Muscle of arm (tissue), 12 donors: ENCODE data around the gene DBNDD1. TPM values are rescaled to one million over a fixed set of nuclear protein-coding genes. Genes with fewer than 3 reads are reported as not detected.

ENCODE experiments used
- DNase-seq: peaks from one replicate; pipeline ENCODE4 v3.0.0-alpha.2; 2013
- polyA plus RNA-seq, 12 donors: library from polyadenylated mRNA; unstranded; fragments of 120-200 nt; gene quantifications; one replicate each; pipeline ENCODE4 v1.2.1, GENCODE V29; 2013; ENCODE audit not compliant: insufficient read length in 12 of 12

Gene DBNDD1
- polyA plus RNA-seq, 12 donors: 5.1 to 13.4 (median 8.9) TPM; not detected in 1

- no peak for DNase-seq
Observed at GRCh38 chr16:89964201-89964600, 55.1 kb downstream of the DBNDD1 start.

DNA sequence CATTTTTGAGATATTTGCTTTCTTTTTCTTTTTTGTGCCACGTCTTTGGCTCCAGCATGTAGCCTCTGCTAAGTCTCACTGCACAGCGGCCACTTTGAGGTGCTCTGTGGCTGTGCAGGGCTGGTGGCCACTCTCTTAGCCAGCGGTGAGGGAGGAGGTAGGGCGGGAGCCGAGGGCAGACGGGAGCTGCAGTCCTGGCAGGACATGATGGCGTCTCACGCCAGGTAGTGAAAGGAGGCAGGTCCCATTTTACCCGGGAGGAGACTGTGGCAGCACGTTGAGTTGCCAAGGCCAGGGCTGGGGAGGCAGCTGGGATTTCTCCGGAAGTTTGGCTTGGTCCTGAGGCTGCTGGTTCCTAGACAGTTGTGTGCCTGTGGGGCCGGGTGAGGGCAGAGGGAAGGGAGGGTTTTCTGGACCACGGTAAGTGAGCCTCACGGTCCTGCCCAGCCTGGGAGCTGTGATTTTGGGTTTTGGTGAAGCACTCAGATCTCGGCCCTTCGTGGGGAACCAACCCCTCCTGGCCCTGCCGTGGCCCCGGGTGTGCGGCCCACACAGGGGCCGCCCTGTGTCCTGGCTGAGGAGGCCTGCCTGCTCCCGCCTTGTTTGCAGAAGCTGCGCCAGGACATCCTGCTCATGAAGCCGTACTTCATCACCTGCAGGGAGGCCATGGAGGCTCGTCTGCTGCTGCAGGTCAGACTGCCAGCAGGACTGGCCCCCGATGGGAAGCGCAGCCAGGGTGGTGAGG lies 56.3 kb downstream of the DBNDD1 start:
- no peak for DNase-seq

DNA sequence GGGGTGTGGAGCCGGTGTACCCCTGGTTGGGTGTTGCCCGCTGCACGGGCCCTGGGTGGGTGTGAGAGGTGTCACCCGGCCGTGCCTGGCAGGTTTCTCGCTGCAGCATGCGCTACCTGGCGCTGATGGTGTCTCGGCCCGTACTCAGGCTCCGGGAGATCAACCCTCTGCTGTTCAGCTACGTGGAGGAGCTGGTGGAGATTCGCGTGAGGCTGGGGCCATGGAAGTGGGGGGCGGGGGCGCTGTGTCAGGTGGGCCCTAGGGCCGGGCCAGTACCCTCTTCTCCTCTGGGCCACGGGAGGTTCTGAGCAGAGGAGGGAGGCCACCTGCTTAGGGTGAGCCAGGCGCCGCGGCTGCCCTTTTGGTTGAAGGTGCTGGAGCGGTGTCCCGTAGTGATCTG lies 57.3 kb downstream of the DBNDD1 start:
- DNase-seq: no peak

GRCh38 chr16:89960966-89961365 lies 58.3 kb downstream of the DBNDD1 start:
- no peak for DNase-seq

- DNase-seq: no peak
Observed at GRCh38 chr16:89958596-89958995, 60.7 kb downstream of the DBNDD1 start.

DNA sequence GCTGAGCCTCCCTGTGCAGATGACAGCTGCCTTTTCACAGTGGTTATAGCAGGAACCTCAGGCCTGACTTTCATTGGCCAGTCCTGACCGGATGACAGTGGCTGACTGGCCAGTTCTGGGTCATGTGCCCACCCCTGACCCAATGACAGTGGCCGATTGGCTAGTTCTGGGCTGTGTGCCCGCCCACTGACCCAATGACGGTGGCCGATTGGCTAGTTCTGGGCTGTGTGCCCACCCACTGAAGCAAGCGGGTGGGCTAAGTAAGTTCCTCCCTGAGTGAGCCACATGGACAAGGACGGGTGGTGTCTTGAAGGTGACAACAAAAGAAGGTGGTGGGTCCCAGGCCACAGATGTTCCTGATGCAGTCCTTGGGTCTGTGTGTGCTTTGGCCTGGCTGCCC lies 61.2 kb downstream of the DBNDD1 start:
- no peak for DNase-seq

DNA sequence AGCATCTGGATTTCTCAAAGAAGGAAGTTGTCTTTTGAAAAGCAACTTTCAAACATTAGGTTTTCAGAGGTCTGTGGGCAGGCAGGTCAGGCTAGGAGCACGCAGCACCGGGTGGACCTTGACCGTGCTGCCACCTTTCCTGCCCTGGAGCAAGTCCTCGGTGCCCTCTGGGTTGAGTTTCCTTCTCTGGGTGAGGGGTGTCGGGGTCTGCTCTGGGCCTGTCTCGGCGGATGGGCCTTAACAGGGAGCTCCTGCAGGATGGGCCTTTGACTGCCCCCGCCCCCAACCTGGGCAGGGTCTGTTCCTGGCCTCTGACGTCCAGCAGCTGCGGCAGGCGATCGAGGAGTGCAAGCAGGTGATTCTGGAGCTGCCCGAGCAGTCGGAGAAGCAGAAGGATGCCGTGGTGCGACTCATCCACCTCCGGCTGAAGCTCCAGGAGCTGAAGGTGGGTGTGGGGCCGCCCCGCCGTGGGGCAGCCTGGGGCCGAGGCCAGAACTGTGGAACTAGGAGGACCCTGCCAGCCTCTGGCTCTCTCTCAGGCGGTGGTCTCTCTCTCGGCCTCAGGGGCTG lies 62.0 kb downstream of the DBNDD1 start:
- no peak for DNase-seq

- no peak for DNase-seq
Observed at GRCh38 chr16:89956505-89957215, 62.6 kb downstream of the DBNDD1 start.

- DNase-seq: no peak
Observed at GRCh38 chr16:89955001-89955685, 64.1 kb downstream of the DBNDD1 start.

Other genes with a start within 250 kb of the DBNDD1 start
- gene FANCA, start 202.8 kb downstream of the DBNDD1 start, polyA plus RNA-seq: 10 to 100 TPM in 10 of 12 donors, 1 to 10 TPM in 1, not detected in 1; 8.4 to 31.8 (median 14.8) TPM
- gene SPIRE2, start 191.0 kb downstream of the DBNDD1 start, polyA plus RNA-seq: 1 to 10 TPM in 11 of 12 donors, not detected in 1; 1.3 to 7.5 (median 2.8) TPM
- gene TCF25, start 145.9 kb downstream of the DBNDD1 start, polyA plus RNA-seq: 100 to 1,000 TPM in 3 of 12 donors, 10 to 100 TPM in 8, not detected in 1; 82.4 to 173 (median 90.2) TPM
- gene MC1R, start 100.6 kb downstream of the DBNDD1 start, polyA plus RNA-seq: 1 to 10 TPM in 10 of 12 donors, not detected in 2; 1.1 to 4.0 (median 1.8) TPM
- gene TUBB3, start 96.1 kb downstream of the DBNDD1 start, polyA plus RNA-seq: 10 to 100 TPM in 5 of 12 donors, 1 to 10 TPM in 6, not detected in 1; 4.8 to 36.9 (median 8.4) TPM
- gene DEF8, start 70.7 kb downstream of the DBNDD1 start, polyA plus RNA-seq: 10 to 100 TPM in 11 of 12 donors, not detected in 1; 21.4 to 45.0 (median 29.1) TPM
- under 1 TPM in 3 of 12 donors, not detected in 9; 0.13 to 0.36 (median 0.32) TPM for gene PRDM7, start 57.9 kb upstream of the DBNDD1 start, polyA plus RNA-seq